Measurements from ENCODE around the gene COL17A1.

The COL17A1 gene

DNA sequence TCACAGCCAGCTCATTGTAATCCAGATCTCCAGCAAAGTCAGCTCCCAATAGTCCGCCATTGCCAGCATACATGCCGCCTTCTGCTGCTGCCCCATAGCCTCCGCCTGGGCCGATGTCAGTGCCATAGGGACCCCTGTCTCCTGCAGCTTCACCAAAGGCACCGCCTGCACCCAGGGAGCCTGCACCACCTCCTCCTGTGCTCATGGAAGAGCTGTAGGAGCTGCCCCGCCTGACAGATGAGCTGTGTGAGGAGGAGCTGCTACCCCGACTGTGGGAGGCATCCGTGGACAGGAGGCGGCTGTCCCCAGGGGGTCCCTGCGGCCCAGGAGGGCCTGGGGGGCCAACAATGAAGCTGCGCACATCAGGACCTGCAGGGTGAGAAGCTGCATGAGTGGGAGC lies 51.7 kb downstream of the COL17A1 start:
- Histone ChIP-seq H2AFZ (ENCODE audit: low read length, unreplicated experiment) (no peak overlapping the region), H3K36me3 (ENCODE audit: insufficient read depth, low read length) (peaks cover 8% of the 10 kb centered on the region; the same call in 1 of the 2 replicates), H3K4me3 (ENCODE audit: low read depth, low read length) (no peak overlapping the region), H3K79me2 (ENCODE audit: control insufficient read depth, insufficient read depth, low read length, unreplicated experiment) (no peaks in the 10 kb centered on the region), H3K27ac (ENCODE audit: low read depth, low read length) (no peak overlapping the region), H3K27me3 (ENCODE audit: insufficient read depth, low read length) (no peaks in the 10 kb centered on the region), H3K4me1 (ENCODE audit: control insufficient read depth, insufficient read depth, low read length, unreplicated experiment) (no peaks in the 10 kb centered on the region)

DNA sequence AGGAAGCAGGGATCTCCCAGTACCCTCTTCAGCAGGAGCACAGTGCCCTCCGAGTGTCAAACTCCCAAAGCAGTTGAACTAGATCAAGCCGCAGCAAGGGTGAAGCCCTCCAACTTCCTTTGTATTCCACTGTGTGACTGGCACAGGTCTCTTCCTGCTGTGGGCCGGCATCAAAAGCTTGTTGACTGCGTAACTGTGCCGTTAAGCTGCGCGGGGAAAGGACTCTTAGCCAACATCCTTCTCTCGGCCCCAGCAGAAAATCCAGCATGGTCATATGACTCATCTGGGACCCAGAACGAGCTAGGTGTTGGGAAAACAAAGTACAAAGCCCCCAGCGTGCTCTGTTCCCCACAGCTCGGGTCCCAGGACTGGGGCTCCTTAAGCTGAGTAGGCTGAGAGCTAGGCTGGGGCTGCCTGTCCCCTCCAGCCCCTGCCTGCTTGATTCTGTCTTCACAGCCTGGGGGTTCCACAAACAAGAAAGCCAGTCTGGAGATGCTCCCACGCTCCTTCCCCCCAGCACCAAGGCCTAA lies 52.2 kb downstream of the COL17A1 start:
- Histone ChIP-seq H3K4me1 (ENCODE audit: control insufficient read depth, insufficient read depth, low read length, unreplicated experiment) (no peaks in the 10 kb centered on the region), H3K36me3 (ENCODE audit: insufficient read depth, low read length) (peaks cover 8% of the 10 kb centered on the region; the same call in 1 of the 2 replicates), H3K79me2 (ENCODE audit: control insufficient read depth, insufficient read depth, low read length, unreplicated experiment) (no peaks in the 10 kb centered on the region), H3K4me3 (ENCODE audit: low read depth, low read length) (no peak overlapping the region), H2AFZ (ENCODE audit: low read length, unreplicated experiment) (no peak overlapping the region), H3K27me3 (ENCODE audit: insufficient read depth, low read length) (no peaks in the 10 kb centered on the region), H3K27ac (ENCODE audit: low read depth, low read length) (no peak overlapping the region)

DNA sequence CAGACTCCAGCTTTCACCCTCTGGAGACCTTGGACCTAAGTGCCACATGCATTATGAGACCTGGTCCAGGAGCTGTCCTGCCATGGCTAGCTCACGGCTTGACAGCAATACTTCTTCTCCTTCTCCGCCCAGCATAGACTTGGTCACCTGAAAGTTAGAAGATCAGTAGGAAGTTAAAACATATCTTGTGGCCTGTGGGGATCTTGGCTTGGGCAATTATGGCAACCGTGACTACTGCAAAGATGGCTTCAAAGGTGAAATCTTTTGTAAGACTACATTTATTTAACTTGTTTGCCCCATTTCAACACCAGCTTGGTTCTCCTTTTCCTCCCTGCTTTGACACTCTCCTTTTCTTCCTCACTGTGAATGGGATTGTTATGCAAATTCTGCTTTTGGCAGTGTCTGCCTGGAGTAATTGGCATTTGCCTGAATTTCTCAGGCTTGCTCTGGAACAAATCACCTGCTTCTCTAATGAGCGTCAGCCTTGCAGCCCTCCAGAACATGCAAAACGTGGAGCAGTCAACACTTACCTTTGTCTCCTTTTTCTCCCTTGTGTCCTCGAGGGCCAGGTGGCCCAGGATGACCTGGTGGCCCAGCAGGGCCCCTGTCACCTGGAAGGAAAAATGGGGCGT lies 53.4 kb downstream of the COL17A1 start:
- Histone ChIP-seq H3K4me3 (ENCODE audit: low read depth, low read length) (no peak overlapping the region), H3K36me3 (ENCODE audit: insufficient read depth, low read length) (peaks cover 13% of the 10 kb centered on the region; the same call in 1 of the 2 replicates), H3K4me1 (ENCODE audit: control insufficient read depth, insufficient read depth, low read length, unreplicated experiment) (no peaks in the 10 kb centered on the region), H3K27ac (ENCODE audit: low read depth, low read length) (no peak overlapping the region), H3K27me3 (ENCODE audit: insufficient read depth, low read length) (no peaks in the 10 kb centered on the region), H3K79me2 (ENCODE audit: control insufficient read depth, insufficient read depth, low read length, unreplicated experiment) (no peaks in the 10 kb centered on the region), H2AFZ (ENCODE audit: low read length, unreplicated experiment) (no peak overlapping the region)

DNA sequence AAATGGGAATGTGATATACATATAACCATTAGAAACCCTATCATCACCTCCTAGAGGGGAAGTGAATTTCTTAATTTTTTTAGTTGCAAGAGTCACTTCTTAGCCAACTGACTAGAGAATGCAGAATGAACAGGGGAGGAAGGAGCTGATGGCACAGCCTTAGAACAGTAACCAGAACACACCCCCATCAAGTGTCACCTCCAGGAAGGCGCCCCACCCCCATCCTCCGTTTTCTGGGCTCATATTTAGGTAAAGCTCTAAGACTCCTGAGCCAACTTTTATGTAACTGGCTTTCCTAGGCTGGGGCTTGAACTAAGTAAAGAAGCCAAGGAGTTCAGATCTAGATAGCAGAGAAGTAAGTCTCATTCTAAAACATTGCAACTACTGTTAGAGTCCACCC lies 54.0 kb downstream of the COL17A1 start:
- H3K27ac ChIP-seq (ENCODE audit: low read depth, low read length): no peak overlapping the region
- H3K79me2 ChIP-seq (ENCODE audit: control insufficient read depth, insufficient read depth, low read length, unreplicated experiment): no peaks in the 10 kb centered on the region
- H2AFZ ChIP-seq (ENCODE audit: low read length, unreplicated experiment): no peak overlapping the region
- no peaks in the 10 kb centered on the region for H3K27me3 ChIP-seq (ENCODE audit: insufficient read depth, low read length)
- no peak overlapping the region for H3K4me3 ChIP-seq (ENCODE audit: low read depth, low read length)
- no peaks in the 10 kb centered on the region for H3K4me1 ChIP-seq (ENCODE audit: control insufficient read depth, insufficient read depth, low read length, unreplicated experiment)
- peaks cover 13% of the 10 kb centered on the region; the same call in 1 of the 2 replicates for H3K36me3 ChIP-seq (ENCODE audit: insufficient read depth, low read length)

DNA sequence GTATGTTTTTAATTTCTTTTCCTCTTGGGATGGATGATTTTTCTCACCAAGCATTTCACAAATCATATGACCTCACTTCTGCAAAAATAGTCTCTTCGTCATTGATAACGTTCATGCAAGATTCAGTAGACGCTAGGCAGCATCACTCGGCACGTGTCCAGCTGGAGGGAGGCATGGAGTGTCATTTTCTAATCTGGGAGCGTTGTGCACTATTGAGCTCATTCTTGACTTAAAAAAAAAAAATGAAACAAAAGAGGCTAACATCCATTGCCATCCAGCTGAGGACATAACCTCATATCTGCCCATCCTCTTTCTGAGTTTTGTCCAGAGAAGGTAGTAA lies 56.2 kb downstream of the COL17A1 start:
- Histone ChIP-seq H3K36me3 (ENCODE audit: insufficient read depth, low read length) (peaks cover 25% of the 10 kb centered on the region), H3K4me3 (ENCODE audit: low read depth, low read length) (no peak overlapping the region), H3K4me1 (ENCODE audit: control insufficient read depth, insufficient read depth, low read length, unreplicated experiment) (no peaks in the 10 kb centered on the region), H3K27ac (ENCODE audit: low read depth, low read length) (no peak overlapping the region), H2AFZ (ENCODE audit: low read length, unreplicated experiment) (no peak overlapping the region), H3K27me3 (ENCODE audit: insufficient read depth, low read length) (no peaks in the 10 kb centered on the region), H3K79me2 (ENCODE audit: control insufficient read depth, insufficient read depth, low read length, unreplicated experiment) (no peaks in the 10 kb centered on the region)

DNA sequence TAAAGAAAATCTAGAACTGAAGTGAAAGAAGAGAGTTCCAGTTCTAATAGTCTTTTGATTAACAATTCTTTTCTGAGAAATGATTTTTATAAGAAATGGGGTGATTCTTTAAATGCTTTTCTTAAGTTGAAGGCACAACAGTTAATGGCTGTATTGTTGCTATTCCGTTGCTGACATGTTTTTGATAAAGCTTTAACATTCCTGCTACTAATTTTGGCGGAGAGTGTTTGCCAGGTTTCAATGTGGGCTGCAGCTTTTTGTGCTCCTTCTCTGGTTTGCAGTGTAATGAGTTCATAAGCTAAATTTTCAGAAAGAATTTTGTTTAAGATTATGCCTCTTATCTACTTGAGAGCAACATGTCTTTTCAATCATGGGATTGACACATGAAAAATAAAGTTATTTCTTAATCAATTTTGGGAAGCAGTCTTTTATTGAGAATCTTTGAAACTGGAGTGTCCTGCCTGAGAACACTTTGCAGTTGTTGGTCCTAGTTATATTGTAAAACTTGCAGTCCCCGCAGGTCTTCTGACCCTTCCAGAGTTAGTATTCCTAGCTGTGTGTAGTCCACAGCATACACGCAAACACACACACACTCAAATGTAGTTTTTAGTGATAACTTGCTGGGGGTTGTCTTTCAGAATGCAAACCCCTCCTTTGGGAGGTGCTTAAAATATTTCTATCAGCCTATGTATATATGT lies 56.7 kb downstream of the COL17A1 start:
- no peaks in the 10 kb centered on the region for H3K79me2 ChIP-seq (ENCODE audit: control insufficient read depth, insufficient read depth, low read length, unreplicated experiment)
- no peak overlapping the region for H3K4me3 ChIP-seq (ENCODE audit: low read depth, low read length)
- no peak overlapping the region for H2AFZ ChIP-seq (ENCODE audit: low read length, unreplicated experiment)
- H3K27ac ChIP-seq (ENCODE audit: low read depth, low read length): no peak overlapping the region
- no peaks in the 10 kb centered on the region for H3K27me3 ChIP-seq (ENCODE audit: insufficient read depth, low read length)
- H3K36me3 ChIP-seq (ENCODE audit: insufficient read depth, low read length): peaks cover 26% of the 10 kb centered on the region
- H3K4me1 ChIP-seq (ENCODE audit: control insufficient read depth, insufficient read depth, low read length, unreplicated experiment): no peaks in the 10 kb centered on the region

DNA sequence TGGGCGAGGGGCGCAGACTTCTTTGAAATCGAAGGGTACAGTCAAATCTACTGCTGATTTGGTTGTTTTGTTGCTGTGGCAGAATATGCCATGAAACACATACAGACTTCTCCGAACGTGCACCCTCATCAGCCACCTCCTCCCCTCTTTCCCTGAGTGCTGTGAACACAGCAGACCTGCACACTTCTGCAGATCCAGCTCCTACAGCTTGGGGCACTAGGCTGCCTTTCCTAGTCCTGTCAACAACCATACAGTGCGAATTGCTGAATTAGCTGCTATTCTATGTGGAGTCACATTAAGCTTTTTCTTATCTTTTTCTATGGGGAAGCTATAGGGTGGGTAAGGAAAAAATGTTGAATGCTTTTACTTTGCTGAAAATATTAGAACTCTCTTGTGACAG lies 57.5 kb downstream of the COL17A1 start:
- H3K36me3 ChIP-seq (ENCODE audit: insufficient read depth, low read length): peaks cover 32% of the 10 kb centered on the region
- no peaks in the 10 kb centered on the region for H3K4me1 ChIP-seq (ENCODE audit: control insufficient read depth, insufficient read depth, low read length, unreplicated experiment)
- no peaks in the 10 kb centered on the region for H3K27me3 ChIP-seq (ENCODE audit: insufficient read depth, low read length)
- no peak overlapping the region for H3K27ac ChIP-seq (ENCODE audit: low read depth, low read length)
- no peaks in the 10 kb centered on the region for H3K79me2 ChIP-seq (ENCODE audit: control insufficient read depth, insufficient read depth, low read length, unreplicated experiment)
- H2AFZ ChIP-seq (ENCODE audit: low read length, unreplicated experiment): no peak overlapping the region
- no peak overlapping the region for H3K4me3 ChIP-seq (ENCODE audit: low read depth, low read length)

DNA sequence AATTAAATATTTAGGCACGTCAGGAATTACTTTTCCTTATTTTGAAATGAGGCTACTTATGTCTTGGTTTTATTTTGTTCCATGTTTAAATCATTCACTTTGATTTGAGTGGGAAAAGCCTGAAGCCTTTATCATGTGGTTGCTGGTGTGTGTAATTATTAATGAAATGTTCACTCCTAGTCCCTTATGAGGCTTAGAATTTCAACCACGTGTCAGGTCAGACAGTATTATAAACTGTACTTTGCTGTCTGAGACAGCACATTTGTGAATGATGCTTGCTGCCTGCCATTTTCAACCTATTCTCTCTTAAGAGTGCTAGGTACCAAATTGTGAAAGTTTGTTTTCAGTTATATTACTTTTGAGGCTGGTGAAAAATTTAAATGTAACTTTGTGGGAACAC lies 58.9 kb downstream of the COL17A1 start:
- Histone ChIP-seq H3K79me2 (ENCODE audit: control insufficient read depth, insufficient read depth, low read length, unreplicated experiment) (no peaks in the 10 kb centered on the region), H3K4me3 (ENCODE audit: low read depth, low read length) (no peak overlapping the region), H2AFZ (ENCODE audit: low read length, unreplicated experiment) (no peak overlapping the region), H3K27ac (ENCODE audit: low read depth, low read length) (no peak overlapping the region), H3K36me3 (ENCODE audit: insufficient read depth, low read length) (peaks cover 32% of the 10 kb centered on the region), H3K27me3 (ENCODE audit: insufficient read depth, low read length) (no peaks in the 10 kb centered on the region), H3K4me1 (ENCODE audit: control insufficient read depth, insufficient read depth, low read length, unreplicated experiment) (no peaks in the 10 kb centered on the region)

DNA sequence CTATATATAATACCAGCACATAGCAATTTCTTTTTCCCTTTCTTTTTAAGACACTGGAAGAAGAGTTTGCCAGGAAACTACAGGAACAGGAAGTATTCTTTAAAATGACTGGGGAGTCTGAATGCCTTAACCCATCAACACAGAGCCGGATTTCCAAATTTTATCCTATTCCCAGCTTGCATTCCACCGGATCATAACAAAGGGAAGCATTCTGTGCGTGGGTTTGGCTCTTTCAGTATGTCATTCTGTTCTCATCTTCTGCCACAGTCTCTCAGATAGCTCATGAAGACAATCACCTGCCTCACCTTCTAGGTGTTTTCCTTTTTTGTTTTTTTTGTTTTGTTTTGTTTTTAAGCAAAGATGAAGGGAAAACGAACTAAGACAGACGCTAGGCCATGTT lies 60.2 kb downstream of the COL17A1 start:
- H2AFZ ChIP-seq (ENCODE audit: low read length, unreplicated experiment): no peak overlapping the region
- H3K4me1 ChIP-seq (ENCODE audit: control insufficient read depth, insufficient read depth, low read length, unreplicated experiment): no peaks in the 10 kb centered on the region
- H3K27ac ChIP-seq (ENCODE audit: low read depth, low read length): no peak overlapping the region
- no peaks in the 10 kb centered on the region for H3K27me3 ChIP-seq (ENCODE audit: insufficient read depth, low read length)
- peaks cover 42% of the 10 kb centered on the region for H3K36me3 ChIP-seq (ENCODE audit: insufficient read depth, low read length)
- no peaks in the 10 kb centered on the region for H3K79me2 ChIP-seq (ENCODE audit: control insufficient read depth, insufficient read depth, low read length, unreplicated experiment)
- H3K4me3 ChIP-seq (ENCODE audit: low read depth, low read length): no peak overlapping the region

DNA sequence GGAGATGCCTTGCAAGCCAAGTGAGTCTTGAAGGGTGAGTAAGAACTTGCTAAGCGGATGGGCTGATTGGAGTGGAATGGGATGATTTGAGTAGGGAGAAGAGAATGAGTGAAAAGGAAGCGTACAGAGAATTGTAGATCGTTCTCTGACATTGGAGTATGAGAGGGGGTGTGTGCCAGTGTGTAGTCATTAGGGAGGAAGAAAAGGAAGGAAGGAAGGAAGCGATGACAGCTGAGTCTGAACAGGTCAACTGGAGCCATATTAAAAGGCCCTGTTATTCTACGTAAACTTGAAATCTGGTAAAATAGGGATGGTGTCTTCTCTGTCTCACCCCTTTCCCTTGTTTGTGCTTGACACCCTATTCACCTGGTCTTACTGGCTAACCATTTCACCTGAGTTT lies 63.7 kb downstream of the COL17A1 start:
- peaks cover 38% of the 10 kb centered on the region for H3K36me3 ChIP-seq (ENCODE audit: insufficient read depth, low read length)
- no peaks in the 10 kb centered on the region for H3K27me3 ChIP-seq (ENCODE audit: insufficient read depth, low read length)
- no peak overlapping the region for H3K27ac ChIP-seq (ENCODE audit: low read depth, low read length)
- no peak overlapping the region for H3K4me3 ChIP-seq (ENCODE audit: low read depth, low read length)
- H3K79me2 ChIP-seq (ENCODE audit: control insufficient read depth, insufficient read depth, low read length, unreplicated experiment): no peaks in the 10 kb centered on the region
- H2AFZ ChIP-seq (ENCODE audit: low read length, unreplicated experiment): no peak overlapping the region
- H3K4me1 ChIP-seq (ENCODE audit: control insufficient read depth, insufficient read depth, low read length, unreplicated experiment): peaks cover 3% of the 10 kb centered on the region

DNA sequence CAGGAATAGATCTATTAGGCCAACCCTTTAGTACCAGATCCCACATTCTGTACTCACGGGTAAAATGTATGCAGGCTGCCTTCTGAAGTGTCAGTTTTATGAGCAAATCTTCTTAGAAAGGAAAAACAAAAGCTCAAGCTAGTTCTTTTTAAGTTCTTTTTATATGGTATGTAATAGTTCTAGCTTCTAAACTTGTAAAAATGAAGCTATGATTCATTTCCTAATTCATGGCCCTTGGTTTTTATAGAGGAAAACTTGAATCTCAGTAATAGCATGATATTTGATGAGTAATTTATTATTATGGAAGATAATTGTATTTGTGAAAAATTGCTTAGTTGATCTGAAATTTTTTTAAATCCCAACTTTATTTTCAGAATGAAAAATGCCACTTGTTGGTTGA lies 64.4 kb downstream of the COL17A1 start:
- Histone ChIP-seq H2AFZ (ENCODE audit: low read length, unreplicated experiment) (no peak overlapping the region), H3K36me3 (ENCODE audit: insufficient read depth, low read length) (peaks cover 39% of the 10 kb centered on the region), H3K4me3 (ENCODE audit: low read depth, low read length) (no peak overlapping the region), H3K79me2 (ENCODE audit: control insufficient read depth, insufficient read depth, low read length, unreplicated experiment) (no peaks in the 10 kb centered on the region), H3K4me1 (ENCODE audit: control insufficient read depth, insufficient read depth, low read length, unreplicated experiment) (peaks cover 6% of the 10 kb centered on the region), H3K27ac (ENCODE audit: low read depth, low read length) (no peak overlapping the region), H3K27me3 (ENCODE audit: insufficient read depth, low read length) (no peaks in the 10 kb centered on the region)
